AG09309 (cell line): ENCODE measurements around the gene USP53.

Experiments
- DNase-seq: peaks from one replicate; pipeline ENCODE4 v3.0.0-alpha.2; 2010; ENCODE audit warnings: low read depth
- H3K4me3 ChIP-seq: 2 replicates; pipeline ENCODE4 v1.5.1; 2011; ENCODE audit warnings: mild to moderate bottlenecking, low read depth, low read length, moderate library complexity; ENCODE audit not compliant: control insufficient read depth
- TF ChIP-seq, protein P1 (sequence below): IDR thresholded peaks from 2 replicates; pipeline ENCODE4 v1.5.1; 2011; ENCODE audit warnings: mild to moderate bottlenecking, low read depth, low read length, inconsistent platforms; ENCODE audit not compliant: insufficient read depth, control insufficient read depth; ENCODE audit errors: missing control alignments

USP53 gene

DNA sequence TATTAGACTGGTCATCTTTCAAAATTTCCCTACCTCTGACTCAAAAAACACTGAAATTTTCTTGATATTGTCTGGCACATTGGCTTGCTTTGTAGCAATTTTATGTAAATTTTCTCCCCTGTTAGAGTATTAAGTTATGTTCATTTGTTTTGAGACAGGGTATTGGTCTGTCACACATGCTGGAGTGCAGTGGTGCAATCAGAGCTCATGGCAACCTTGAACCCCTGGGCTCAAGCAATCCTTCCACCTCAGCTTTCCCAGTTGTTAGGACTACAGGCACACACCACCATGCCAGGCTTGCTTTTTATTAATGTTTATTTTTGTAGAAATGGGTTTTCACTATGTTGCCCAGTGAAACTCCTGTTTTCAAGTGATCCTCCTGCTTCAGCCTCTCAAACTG, 91.9 kb downstream of the USP53 start:
- no peak overlapping the region for H3K4me3 ChIP-seq
- TF ChIP-seq, protein P1, sequence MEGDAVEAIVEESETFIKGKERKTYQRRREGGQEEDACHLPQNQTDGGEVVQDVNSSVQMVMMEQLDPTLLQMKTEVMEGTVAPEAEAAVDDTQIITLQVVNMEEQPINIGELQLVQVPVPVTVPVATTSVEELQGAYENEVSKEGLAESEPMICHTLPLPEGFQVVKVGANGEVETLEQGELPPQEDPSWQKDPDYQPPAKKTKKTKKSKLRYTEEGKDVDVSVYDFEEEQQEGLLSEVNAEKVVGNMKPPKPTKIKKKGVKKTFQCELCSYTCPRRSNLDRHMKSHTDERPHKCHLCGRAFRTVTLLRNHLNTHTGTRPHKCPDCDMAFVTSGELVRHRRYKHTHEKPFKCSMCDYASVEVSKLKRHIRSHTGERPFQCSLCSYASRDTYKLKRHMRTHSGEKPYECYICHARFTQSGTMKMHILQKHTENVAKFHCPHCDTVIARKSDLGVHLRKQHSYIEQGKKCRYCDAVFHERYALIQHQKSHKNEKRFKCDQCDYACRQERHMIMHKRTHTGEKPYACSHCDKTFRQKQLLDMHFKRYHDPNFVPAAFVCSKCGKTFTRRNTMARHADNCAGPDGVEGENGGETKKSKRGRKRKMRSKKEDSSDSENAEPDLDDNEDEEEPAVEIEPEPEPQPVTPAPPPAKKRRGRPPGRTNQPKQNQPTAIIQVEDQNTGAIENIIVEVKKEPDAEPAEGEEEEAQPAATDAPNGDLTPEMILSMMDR, result no peak
- no peak for DNase-seq

DNA sequence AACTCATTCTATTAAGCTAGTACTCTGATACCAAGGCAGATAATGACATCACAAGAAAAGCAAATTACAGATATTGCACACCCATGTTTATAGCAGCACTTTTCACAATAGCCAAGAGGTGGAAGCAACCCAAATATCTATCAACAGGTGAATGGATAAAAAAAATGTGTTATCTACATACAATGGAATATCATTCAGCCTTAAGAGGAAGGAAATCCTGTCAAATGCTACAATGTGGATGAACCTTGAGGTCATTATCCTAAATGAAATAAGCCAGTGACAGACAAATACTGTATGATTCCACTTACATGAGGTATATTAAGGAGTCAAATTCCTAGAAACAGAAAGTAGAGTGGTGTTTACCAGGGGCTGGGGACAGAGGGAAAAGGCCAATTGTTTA, 95.1 kb downstream of the USP53 start:
- no peak overlapping the region for H3K4me3 ChIP-seq
- TF ChIP-seq, protein P1, result no peak
- DNase-seq, result no peak

DNA sequence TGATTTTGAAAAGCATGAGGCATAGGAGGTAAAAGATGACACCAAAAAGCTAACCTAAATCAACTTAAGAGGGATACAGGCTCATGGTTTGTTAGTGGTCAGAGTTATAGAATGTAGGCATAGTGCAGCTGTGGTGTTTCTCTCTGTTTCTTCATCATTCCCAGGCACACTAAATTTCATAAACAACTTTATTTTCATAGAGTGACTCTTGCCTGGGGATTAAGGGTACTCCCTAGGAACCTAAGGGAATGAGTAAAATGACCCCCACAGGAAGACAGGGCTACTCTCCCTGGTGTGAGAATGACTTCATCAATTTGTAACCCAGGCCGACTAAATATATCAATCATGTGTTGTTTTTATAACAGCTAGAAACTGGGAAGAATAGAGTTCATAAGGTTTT, 98.3 kb downstream of the USP53 start:
- DNase-seq, result no peak
- H3K4me3 ChIP-seq, result no peak overlapping the region
- TF ChIP-seq, protein P1, result no peak

DNA sequence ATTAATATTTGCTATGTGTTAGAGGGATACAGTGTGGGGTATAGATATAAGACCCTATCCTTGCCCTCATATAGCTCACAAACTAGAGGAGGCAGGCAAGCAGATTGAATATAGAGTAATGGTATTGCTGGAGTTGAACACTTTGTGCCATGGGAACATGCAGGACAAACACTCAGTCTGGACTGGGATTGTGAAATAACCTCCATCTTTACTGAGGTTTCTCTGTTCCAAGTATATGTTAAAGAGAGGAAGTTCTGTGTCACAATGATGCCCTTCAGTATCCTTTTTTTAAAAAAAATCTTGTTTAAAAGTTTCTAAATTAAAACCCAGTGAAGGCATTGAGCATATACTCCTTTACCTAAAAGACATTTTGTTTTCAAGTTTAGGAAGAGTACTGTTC, 100.7 kb downstream of the USP53 start:
- TF ChIP-seq, protein P1, result no peak
- no peak for DNase-seq
- no peak overlapping the region for H3K4me3 ChIP-seq

DNA sequence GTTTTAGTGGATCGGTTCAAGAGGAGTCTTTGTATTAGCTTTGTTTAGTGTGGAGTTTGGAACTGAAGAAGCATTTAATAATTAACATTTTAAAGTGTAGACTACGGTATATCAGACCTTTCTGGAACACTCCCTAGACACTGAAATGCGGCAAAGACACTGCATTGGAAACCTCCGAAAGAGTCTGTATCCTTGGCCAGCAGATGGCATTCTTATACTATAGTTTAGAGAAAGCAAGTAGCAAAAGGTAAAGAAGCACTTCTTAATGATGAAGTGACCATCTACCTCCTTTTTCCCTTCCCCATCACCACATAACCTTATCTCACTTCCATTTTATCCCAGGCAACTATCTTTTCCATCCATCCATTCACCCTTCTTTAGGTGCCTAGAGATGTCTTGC, 101.8 kb downstream of the USP53 start:
- TF ChIP-seq, protein P1, result peak; percentile 55
- DNase-seq, result no peak

DNA sequence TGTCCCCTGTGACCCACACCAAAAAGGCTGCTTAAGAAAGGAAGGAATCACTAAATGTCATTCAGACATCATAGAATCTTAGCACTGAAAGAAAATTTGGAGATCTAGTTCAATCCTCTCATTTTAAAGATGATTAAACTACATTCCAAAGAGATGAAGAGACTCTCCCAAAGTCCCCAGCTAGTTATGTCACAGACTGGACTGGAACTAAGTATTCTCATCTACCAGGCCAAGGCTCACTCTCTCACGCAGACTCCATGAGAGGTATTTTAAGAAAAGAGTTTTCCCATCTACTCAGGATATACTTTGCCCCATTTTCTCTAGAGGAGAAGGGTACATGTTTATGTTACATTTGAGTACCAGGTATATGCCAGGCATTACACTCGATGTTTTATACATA, 102.5 kb downstream of the USP53 start:
- no peak for DNase-seq
- TF ChIP-seq, protein P1, result no peak

More for the DNA sequence above, 101.8 kb downstream of the USP53 start:
- no peak overlapping the region for H3K4me3 ChIP-seq

DNA sequence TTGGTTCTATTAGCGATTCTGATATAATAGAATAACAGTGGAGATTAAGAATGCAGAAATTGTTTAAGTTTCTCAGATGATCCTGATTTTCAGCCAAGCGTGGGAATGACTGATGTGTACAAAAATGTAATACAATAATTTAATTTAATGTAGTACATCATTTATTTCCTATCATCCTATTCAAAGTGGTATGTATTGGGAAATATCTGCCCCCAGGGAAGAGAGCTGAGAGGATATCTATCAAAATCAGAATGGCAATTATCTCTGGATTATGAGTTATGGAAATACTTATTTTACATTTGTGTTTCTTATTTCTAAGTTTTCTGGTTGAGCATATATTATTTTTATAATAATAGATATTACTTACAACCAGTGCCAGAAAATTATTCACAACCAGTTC, 105.5 kb downstream of the USP53 start:
- H3K4me3 ChIP-seq, result no peak overlapping the region
- no peak for DNase-seq
- TF ChIP-seq, protein P1, result no peak

More for the DNA sequence above, 102.5 kb downstream of the USP53 start:
- no peak overlapping the region for H3K4me3 ChIP-seq
